ENCODE results near the gene RAB24. TPM values are rescaled to one million over a fixed set of nuclear protein-coding genes. Genes with fewer than 3 reads are reported as not detected.
"Not testable (repeated sequence)": the region's sequence is repeated elsewhere in the genome, so short reads cannot be mapped to it uniquely, and the experiment has no call there.

Gene RAB24
- total and polyA plus RNA-seq, 4 donors: 15.5 to 58.9 (median 39.0) TPM

DNA sequence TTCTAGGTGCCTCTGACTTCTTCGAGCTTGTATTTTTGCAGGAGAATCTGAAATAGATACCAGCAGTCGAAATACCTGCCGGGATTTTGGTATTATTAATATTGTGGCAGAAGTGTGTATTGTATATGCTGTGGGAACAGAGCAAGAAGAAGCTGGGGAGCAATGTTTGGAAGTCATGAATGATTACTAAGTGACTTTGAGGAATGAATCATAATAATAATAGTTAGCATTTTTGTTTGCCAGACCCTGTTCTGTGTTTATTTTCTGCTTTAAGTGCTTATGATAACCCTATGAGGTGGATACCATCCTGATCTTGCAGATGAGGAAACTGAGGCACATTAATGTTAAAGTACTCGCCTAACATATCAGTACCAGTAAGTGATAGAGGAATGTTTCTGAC, 32.4 kb downstream of the RAB24 start:
- 100% methylated on average over 3 of the region's 4 CpGs for WGBS (ENCODE audit: insufficient coverage)
- no peaks in the 10 kb centered on the region for H3K4me1 ChIP-seq (ENCODE audit: control insufficient read depth, insufficient read depth, low read length)

DNA sequence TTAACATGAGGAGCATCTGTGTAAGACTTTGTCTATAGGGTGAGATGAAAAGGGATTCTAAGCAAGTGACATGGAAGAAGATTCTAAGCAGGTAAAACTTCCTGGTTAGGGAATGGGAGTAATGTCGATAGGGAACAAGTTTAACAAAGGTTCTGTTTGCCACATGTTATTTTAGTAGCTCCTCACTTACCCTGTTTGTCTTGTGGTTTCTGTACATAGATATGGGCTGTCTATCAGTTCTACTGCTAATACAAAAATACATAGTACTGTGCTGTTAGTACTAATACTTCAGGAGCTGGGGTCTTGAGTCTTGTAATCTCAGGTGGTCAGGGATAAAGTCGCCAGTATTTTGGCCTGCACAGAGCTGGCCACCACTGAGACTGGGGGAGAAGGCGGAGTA, 32.9 kb downstream of the RAB24 start:
- no peak for DNase-seq (ENCODE audit: low read depth in 4 of 6, low spot score in 6 of 6)
- no peaks in the 10 kb centered on the region for H3K27me3 ChIP-seq (ENCODE audit: control insufficient read depth, insufficient read depth, low read length)
- H3K4me3 ChIP-seq (ENCODE audit: low read depth, low read length): no peak overlapping the region
- H3K4me1 ChIP-seq (ENCODE audit: control insufficient read depth, insufficient read depth, low read length): no peaks in the 10 kb centered on the region
- peaks cover 32% of the 10 kb centered on the region for H3K36me3 ChIP-seq (ENCODE audit: control insufficient read depth, insufficient read depth, low read length)
- H3K27ac ChIP-seq (ENCODE audit: low read depth, low read length): no peak overlapping the region
- H3K9me3 ChIP-seq (ENCODE audit: control insufficient read depth, insufficient read depth, low read length): no peaks in the 10 kb centered on the region
- 97% methylated on average over 2 of the region's 3 CpGs for WGBS (ENCODE audit: insufficient coverage)

More for the DNA sequence above, 32.4 kb downstream of the RAB24 start:
- no peak overlapping the region for H3K27ac ChIP-seq (ENCODE audit: low read depth, low read length)
- no peaks in the 10 kb centered on the region for H3K9me3 ChIP-seq (ENCODE audit: control insufficient read depth, insufficient read depth, low read length)
- H3K36me3 ChIP-seq (ENCODE audit: control insufficient read depth, insufficient read depth, low read length): peaks cover 32% of the 10 kb centered on the region
- H3K4me3 ChIP-seq (ENCODE audit: low read depth, low read length): no peak overlapping the region
- no peak for DNase-seq (ENCODE audit: low read depth in 4 of 6, low spot score in 6 of 6)
- H3K27me3 ChIP-seq (ENCODE audit: control insufficient read depth, insufficient read depth, low read length): no peaks in the 10 kb centered on the region

DNA sequence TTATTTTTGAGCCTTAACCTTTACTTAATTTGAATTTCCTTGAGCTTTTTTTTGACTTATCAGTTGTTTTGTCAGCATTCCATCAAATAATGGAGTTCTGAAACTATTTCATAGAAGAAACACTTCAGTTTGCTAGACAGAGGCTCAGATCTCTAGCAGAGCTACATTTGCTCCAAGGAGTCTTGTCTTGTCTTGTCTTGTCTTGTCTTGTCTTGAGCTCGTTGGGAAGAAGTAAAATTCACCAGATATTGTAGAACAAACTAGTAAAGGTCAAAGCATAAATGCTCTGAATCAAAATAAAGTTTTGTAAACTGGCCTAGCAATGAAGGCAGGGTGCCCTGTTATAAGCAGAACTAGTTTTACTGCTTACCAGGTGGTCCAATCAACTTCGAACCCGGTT, 33.5 kb downstream of the RAB24 start:
- Histone ChIP-seq H3K9me3 (ENCODE audit: control insufficient read depth, insufficient read depth, low read length) (no peaks in the 10 kb centered on the region), H3K27ac (ENCODE audit: low read depth, low read length) (no peak overlapping the region), H3K4me1 (ENCODE audit: control insufficient read depth, insufficient read depth, low read length) (no peaks in the 10 kb centered on the region), H3K36me3 (ENCODE audit: control insufficient read depth, insufficient read depth, low read length) (peaks cover 34% of the 10 kb centered on the region), H3K27me3 (ENCODE audit: control insufficient read depth, insufficient read depth, low read length) (no peaks in the 10 kb centered on the region), H3K4me3 (ENCODE audit: low read depth, low read length) (no peak overlapping the region)
- no CpG with 5 or more reads among the region's 3 CpGs for WGBS (ENCODE audit: insufficient coverage)
- peak in 1 of 6 donors; percentile 20 for DNase-seq (ENCODE audit: low read depth in 4 of 6, low spot score in 6 of 6)

GRCh38 chr5:177269232-177269895, 34.2 kb downstream of the RAB24 start:
- DNase-seq (ENCODE audit: low read depth in 4 of 6, low spot score in 6 of 6): no peak
- no CpG with 5 or more reads among the region's 7 CpGs for WGBS (ENCODE audit: insufficient coverage)
- Histone ChIP-seq H3K4me1 (ENCODE audit: control insufficient read depth, insufficient read depth, low read length) (no peaks in the 10 kb centered on the region), H3K27ac (ENCODE audit: low read depth, low read length) (no peak overlapping the region), H3K9me3 (ENCODE audit: control insufficient read depth, insufficient read depth, low read length) (no peaks in the 10 kb centered on the region), H3K4me3 (ENCODE audit: low read depth, low read length) (no peak overlapping the region), H3K36me3 (ENCODE audit: control insufficient read depth, insufficient read depth, low read length) (peaks cover 29% of the 10 kb centered on the region), H3K27me3 (ENCODE audit: control insufficient read depth, insufficient read depth, low read length) (no peaks in the 10 kb centered on the region)

DNA sequence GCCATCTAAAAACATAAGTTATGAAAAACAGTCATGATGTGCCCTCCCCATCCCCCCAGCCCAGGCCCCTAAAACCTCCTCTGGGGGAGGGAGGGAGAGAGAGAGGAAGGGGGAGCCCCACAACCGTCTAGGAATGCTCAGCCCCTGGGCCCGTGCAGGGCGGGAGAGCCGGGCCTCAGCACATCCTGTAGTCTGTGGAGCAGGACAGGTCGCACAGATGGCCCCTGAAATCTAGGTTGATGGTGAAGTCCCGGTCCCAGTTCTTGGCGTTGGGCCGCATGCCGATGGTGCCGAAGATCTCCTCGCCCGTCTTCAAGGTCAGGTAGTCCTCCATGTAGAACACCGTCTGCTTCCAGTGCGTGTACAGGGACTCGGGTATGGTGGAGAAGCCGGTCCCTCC, 38.1 kb downstream of the RAB24 start:
- H3K9me3 ChIP-seq (ENCODE audit: control insufficient read depth, insufficient read depth, low read length): no peaks in the 10 kb centered on the region
- DNase-seq (ENCODE audit: low read depth in 4 of 6, low spot score in 6 of 6): no peak

GRCh38 chr5:177264178-177264577, 39.3 kb downstream of the RAB24 start:
- Histone ChIP-seq H3K36me3 (ENCODE audit: control insufficient read depth, insufficient read depth, low read length) (peaks cover 34% of the 10 kb centered on the region), H3K27me3 (ENCODE audit: control insufficient read depth, insufficient read depth, low read length) (no peaks in the 10 kb centered on the region), H3K9me3 (ENCODE audit: control insufficient read depth, insufficient read depth, low read length) (no peaks in the 10 kb centered on the region), H3K4me1 (ENCODE audit: control insufficient read depth, insufficient read depth, low read length) (no peaks in the 10 kb centered on the region), H3K4me3 (ENCODE audit: low read depth, low read length) (no peak overlapping the region), H3K27ac (ENCODE audit: low read depth, low read length) (no peak overlapping the region)
- no peak for DNase-seq (ENCODE audit: low read depth in 4 of 6, low spot score in 6 of 6)
- WGBS (ENCODE audit: insufficient coverage): no CpG with 5 or more reads among the region's 1 CpG

More for the DNA sequence above, 38.1 kb downstream of the RAB24 start:
- Histone ChIP-seq H3K27ac (ENCODE audit: low read depth, low read length) (no peak overlapping the region), H3K36me3 (ENCODE audit: control insufficient read depth, insufficient read depth, low read length) (peaks cover 35% of the 10 kb centered on the region), H3K4me1 (ENCODE audit: control insufficient read depth, insufficient read depth, low read length) (no peaks in the 10 kb centered on the region), H3K27me3 (ENCODE audit: control insufficient read depth, insufficient read depth, low read length) (no peaks in the 10 kb centered on the region), H3K4me3 (ENCODE audit: low read depth, low read length) (no peak overlapping the region)
- over 99% methylated on average over 14 of the region's 16 CpGs for WGBS (ENCODE audit: insufficient coverage)

- H3K4me1 ChIP-seq (ENCODE audit: control insufficient read depth, insufficient read depth, low read length): no peaks in the 10 kb centered on the region
- H3K27ac ChIP-seq (ENCODE audit: low read depth, low read length): no peak overlapping the region
- H3K4me3 ChIP-seq (ENCODE audit: low read depth, low read length): no peak overlapping the region
- no CpG with 5 or more reads among the region's 1 CpG for WGBS (ENCODE audit: insufficient coverage)
- H3K36me3 ChIP-seq (ENCODE audit: control insufficient read depth, insufficient read depth, low read length): peaks cover 52% of the 10 kb centered on the region
- DNase-seq (ENCODE audit: low read depth in 4 of 6, low spot score in 6 of 6): no peak
- H3K9me3 ChIP-seq (ENCODE audit: control insufficient read depth, insufficient read depth, low read length): no peaks in the 10 kb centered on the region
- H3K27me3 ChIP-seq (ENCODE audit: control insufficient read depth, insufficient read depth, low read length): no peaks in the 10 kb centered on the region
These were observed 42.0 kb downstream of the RAB24 start for GRCh38 chr5:177261510-177261909.

DNA sequence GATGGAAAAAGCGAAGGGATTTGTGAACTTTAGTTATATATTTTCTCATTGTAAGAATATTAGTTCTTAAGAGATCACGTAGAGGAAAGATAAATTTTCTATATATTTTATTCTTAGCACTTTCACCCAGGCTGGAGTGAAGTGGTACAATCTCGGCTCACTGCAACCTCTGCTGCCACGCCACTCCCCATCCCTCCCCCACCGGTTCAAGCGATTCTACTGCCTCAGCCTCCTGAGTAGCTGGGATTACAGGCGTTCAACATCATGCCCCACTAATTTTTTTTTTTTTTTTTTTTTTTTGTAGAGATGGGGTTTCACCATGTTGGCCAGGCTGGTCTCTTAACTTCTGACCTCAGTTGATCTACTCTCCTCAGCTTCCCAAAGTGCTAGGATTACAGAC, 42.6 kb downstream of the RAB24 start:
- H3K9me3 ChIP-seq (ENCODE audit: control insufficient read depth, insufficient read depth, low read length): no peaks in the 10 kb centered on the region
- peaks cover 50% of the 10 kb centered on the region for H3K36me3 ChIP-seq (ENCODE audit: control insufficient read depth, insufficient read depth, low read length)
- H3K4me1 ChIP-seq (ENCODE audit: control insufficient read depth, insufficient read depth, low read length): no peaks in the 10 kb centered on the region
- no peak for DNase-seq (ENCODE audit: low read depth in 4 of 6, low spot score in 6 of 6)
- no peak overlapping the region for H3K4me3 ChIP-seq (ENCODE audit: low read depth, low read length)
- no peak overlapping the region for H3K27ac ChIP-seq (ENCODE audit: low read depth, low read length)
- H3K27me3 ChIP-seq (ENCODE audit: control insufficient read depth, insufficient read depth, low read length): no peaks in the 10 kb centered on the region
- no CpG with 5 or more reads among the region's 7 CpGs for WGBS (ENCODE audit: insufficient coverage)

GRCh38 chr5:177258711-177259110, 44.8 kb downstream of the RAB24 start:
- H3K4me1 ChIP-seq (ENCODE audit: control insufficient read depth, insufficient read depth, low read length); H3K27me3 ChIP-seq (ENCODE audit: control insufficient read depth, insufficient read depth, low read length); H3K9me3 ChIP-seq (ENCODE audit: control insufficient read depth, insufficient read depth, low read length); H3K4me3 ChIP-seq (ENCODE audit: low read depth, low read length); H3K27ac ChIP-seq (ENCODE audit: low read depth, low read length); DNase-seq (ENCODE audit: low read depth in 4 of 6, low spot score in 6 of 6): not testable (repeated sequence)
- peaks cover 53% of the 10 kb centered on the region for H3K36me3 ChIP-seq (ENCODE audit: control insufficient read depth, insufficient read depth, low read length)
- 79% methylated on average over 3 of the region's 7 CpGs for WGBS (ENCODE audit: insufficient coverage)

GRCh38 chr5:177256296-177256695, 47.2 kb downstream of the RAB24 start:
- Histone ChIP-seq H3K4me1 (ENCODE audit: control insufficient read depth, insufficient read depth, low read length) (no peaks in the 10 kb centered on the region), H3K36me3 (ENCODE audit: control insufficient read depth, insufficient read depth, low read length) (peaks cover 52% of the 10 kb centered on the region), H3K9me3 (ENCODE audit: control insufficient read depth, insufficient read depth, low read length) (no peaks in the 10 kb centered on the region), H3K27me3 (ENCODE audit: control insufficient read depth, insufficient read depth, low read length) (no peaks in the 10 kb centered on the region), H3K27ac (ENCODE audit: low read depth, low read length) (no peak overlapping the region), H3K4me3 (ENCODE audit: low read depth, low read length) (no peak overlapping the region)
- no CpG with 5 or more reads among the region's 5 CpGs for WGBS (ENCODE audit: insufficient coverage)
- no peak for DNase-seq (ENCODE audit: low read depth in 4 of 6, low spot score in 6 of 6)

All from spinal cord (tissue), 10 donors.